ENCODE data around the gene ITGA3.

GRCh38 chr17:50045154-50045553, 10.8 kb upstream of the ITGA3 start:
- TF ChIP-seq POLR2AphosphoS5 (IDR thresholded peaks at IDR 0.05) (no peak), CTCF (IDR thresholded peaks at IDR 0.05) (no peak), POLR2A (IDR thresholded peaks at IDR 0.05; ENCODE audit: low read depth) (no peak)

Data from esophagus muscularis mucosa (tissue), 3 donors.